ENCODE data around the gene MMP25. TPM values are rescaled to one million over a fixed set of nuclear protein-coding genes. Genes with fewer than 3 reads are reported as not detected.

The MMP25 gene
- total RNA-seq, 1 experiment from 2014 or later, result 0.26 TPM

DNA sequence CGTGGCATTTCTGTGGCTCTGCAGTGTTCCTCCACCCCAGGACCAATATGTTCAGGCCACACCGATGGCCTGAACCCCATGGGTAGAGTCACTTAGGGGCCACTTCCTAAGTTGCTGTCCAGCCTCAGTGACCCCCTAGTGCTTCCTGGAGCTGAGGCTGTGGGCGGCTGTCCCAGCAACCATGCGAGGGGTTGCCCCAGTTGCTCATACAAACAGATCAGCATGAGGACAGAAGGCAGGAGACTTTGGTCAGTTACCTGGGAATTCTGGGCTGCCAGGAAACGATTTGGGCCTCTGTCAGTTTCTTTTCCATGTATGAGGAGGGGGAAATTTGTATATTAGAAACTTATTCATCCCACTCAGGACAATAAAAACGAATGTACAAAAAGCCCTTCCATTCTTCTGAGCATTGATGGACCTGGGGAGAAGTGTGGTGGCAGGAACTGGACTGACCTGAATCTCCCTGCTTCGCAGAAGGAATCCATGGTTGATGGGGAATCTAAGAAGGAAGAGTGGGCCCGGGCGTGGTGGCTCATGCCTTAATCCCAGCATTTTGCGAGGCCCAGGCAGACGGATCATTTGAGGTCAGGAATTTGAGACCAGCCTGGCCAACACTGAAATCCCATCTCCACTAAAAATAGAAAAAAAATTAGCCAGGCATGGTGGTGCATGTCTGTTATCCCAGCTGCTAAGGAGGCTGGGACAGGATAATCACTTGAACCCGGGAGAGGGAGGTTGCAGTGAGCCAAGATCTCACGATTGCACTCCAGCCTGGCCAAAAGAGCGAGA, 14.2 kb downstream of the MMP25 start:
- intact Hi-C loops (cut with micrococcal nuclease), result loop anchor here (5.0 kb wide), 1 partner anchor 107 kb away; no protein-coding TSS in a partner anchor
- no peak for DNase-seq (ENCODE audit: unreplicated experiment)
- CTCF ChIA-PET, result interaction anchor here (0.7 to 3.3 kb wide), 10 partner anchors 14 to 650 kb away, joined by 3 to 48 read pairs (median 7); no protein-coding TSS in a partner anchor

GRCh38 chr16:3062553-3062952, 16.2 kb downstream of the MMP25 start:
- Mint-ChIP-seq H3K4me3 (ENCODE audit: unreplicated experiment) (no peak overlapping the region), H3K36me3 (ENCODE audit: insufficient read depth, unreplicated experiment) (no peaks in the 10 kb centered on the region), H3K9me3 (ENCODE audit: unreplicated experiment) (no peaks in the 10 kb centered on the region), H3K4me1 (ENCODE audit: insufficient read depth, unreplicated experiment) (peaks cover 11% of the 10 kb centered on the region), H3K27ac (ENCODE audit: low read depth, unreplicated experiment) (no peak overlapping the region), H3K27me3 (ENCODE audit: insufficient read depth, unreplicated experiment) (no peaks in the 10 kb centered on the region)
- CTCF ChIA-PET, result interaction anchor here (0.9 to 2.8 kb wide), 2 partner anchors 31 to 67 kb away, joined by 3 to 11 read pairs; no protein-coding TSS in a partner anchor
- TF ChIP-seq, protein P1, sequence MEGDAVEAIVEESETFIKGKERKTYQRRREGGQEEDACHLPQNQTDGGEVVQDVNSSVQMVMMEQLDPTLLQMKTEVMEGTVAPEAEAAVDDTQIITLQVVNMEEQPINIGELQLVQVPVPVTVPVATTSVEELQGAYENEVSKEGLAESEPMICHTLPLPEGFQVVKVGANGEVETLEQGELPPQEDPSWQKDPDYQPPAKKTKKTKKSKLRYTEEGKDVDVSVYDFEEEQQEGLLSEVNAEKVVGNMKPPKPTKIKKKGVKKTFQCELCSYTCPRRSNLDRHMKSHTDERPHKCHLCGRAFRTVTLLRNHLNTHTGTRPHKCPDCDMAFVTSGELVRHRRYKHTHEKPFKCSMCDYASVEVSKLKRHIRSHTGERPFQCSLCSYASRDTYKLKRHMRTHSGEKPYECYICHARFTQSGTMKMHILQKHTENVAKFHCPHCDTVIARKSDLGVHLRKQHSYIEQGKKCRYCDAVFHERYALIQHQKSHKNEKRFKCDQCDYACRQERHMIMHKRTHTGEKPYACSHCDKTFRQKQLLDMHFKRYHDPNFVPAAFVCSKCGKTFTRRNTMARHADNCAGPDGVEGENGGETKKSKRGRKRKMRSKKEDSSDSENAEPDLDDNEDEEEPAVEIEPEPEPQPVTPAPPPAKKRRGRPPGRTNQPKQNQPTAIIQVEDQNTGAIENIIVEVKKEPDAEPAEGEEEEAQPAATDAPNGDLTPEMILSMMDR (IDR thresholded peaks at IDR 0.05; ENCODE audit: unreplicated experiment), result no peak
- POLR2A ChIA-PET, result interaction anchor here (1.2 kb wide), 1 partner anchor 72 kb away, joined by 3 read pairs; the partner anchor contains the start of gene ZNF213
- intact Hi-C loops (cut with micrococcal nuclease), result loop anchor here (5.0 kb wide), 1 partner anchor 105 kb away; no protein-coding TSS in a partner anchor
- DNase-seq (ENCODE audit: unreplicated experiment), result no peak
- no TSS peak for BruUV-seq (replicated peaks)

More for the DNA sequence above, 14.2 kb downstream of the MMP25 start:
- TF ChIP-seq, protein P1 (IDR thresholded peaks at IDR 0.05; ENCODE audit: unreplicated experiment), result no peak
- Mint-ChIP-seq H3K9me3 (ENCODE audit: unreplicated experiment) (no peaks in the 10 kb centered on the region), H3K36me3 (ENCODE audit: insufficient read depth, unreplicated experiment) (no peaks in the 10 kb centered on the region), H3K4me3 (ENCODE audit: unreplicated experiment) (no peak overlapping the region), H3K27ac (ENCODE audit: low read depth, unreplicated experiment) (no peak overlapping the region), H3K27me3 (ENCODE audit: insufficient read depth, unreplicated experiment) (no peaks in the 10 kb centered on the region), H3K4me1 (ENCODE audit: insufficient read depth, unreplicated experiment) (peaks cover 5% of the 10 kb centered on the region)
- POLR2A ChIA-PET, result interaction anchor here (0.7 to 3.1 kb wide), 5 partner anchors 10 to 74 kb away, joined by 3 to 47 read pairs (median 6); partner anchors contain the start of gene ZNF213
- BruUV-seq (replicated peaks), result no TSS peak

DNA sequence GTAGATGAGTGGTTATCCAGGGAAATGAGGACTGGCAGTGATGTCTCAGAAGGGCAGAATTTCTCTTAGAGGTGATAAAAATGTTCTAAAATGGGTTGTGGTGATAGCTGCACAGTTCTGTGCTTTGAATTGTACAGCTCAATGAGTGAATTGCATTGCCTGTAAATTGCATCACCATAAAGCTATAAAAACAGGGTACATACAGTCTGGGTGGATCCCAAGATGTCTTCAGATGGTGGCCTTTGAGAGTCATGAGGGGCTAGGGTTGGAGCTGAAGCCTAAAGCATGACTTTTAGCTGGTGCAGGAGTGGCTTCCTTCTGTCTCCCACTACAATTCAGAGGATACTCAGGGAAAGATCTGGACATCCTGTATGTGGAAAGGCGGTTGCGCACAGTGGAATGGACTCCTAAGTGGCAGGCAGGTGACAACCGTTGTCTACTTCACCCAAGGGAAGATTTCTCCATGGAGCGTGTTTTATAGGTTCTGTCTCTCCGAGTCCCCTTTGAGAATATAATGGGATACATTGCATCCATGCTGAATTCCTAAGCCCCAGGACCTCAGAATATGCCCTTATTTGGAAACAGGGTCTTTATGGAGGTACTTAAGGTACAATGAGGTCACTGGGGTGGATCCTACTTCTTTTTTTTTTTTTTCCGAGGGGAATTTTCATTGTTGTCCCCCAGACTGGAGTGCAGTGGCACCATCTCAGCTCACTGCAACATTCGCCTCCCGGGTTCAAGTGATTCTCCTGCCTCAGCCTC, 17.4 kb downstream of the MMP25 start:
- peaks cover 11% of the 10 kb centered on the region for H3K4me1 Mint-ChIP-seq (ENCODE audit: insufficient read depth, unreplicated experiment)
- CTCF ChIA-PET, result interaction anchor here (0.6 to 2.8 kb wide), 7 partner anchors 13 to 347 kb away, joined by 3 to 11 read pairs (median 4); partner anchors contain the start of gene ZNF213
- no peak overlapping the region for H3K4me3 Mint-ChIP-seq (ENCODE audit: unreplicated experiment)
- intact Hi-C loops (cut with micrococcal nuclease), result loop anchor here (5.0 kb wide), 1 partner anchor 103 kb away; no protein-coding TSS in a partner anchor
- no peaks in the 10 kb centered on the region for H3K9me3 Mint-ChIP-seq (ENCODE audit: unreplicated experiment)
- H3K27me3 Mint-ChIP-seq (ENCODE audit: insufficient read depth, unreplicated experiment), result no peaks in the 10 kb centered on the region
- BruUV-seq (replicated peaks), result no TSS peak
- TF ChIP-seq, protein P1 (IDR thresholded peaks at IDR 0.05; ENCODE audit: unreplicated experiment), result no peak
- DNase-seq (ENCODE audit: unreplicated experiment), result no peak
- POLR2A ChIA-PET, result interaction anchor here (0.6 to 1.2 kb wide), 2 partner anchors 10 to 71 kb away, joined by 3 read pairs; partner anchors contain the start of gene ZNF213
- no peaks in the 10 kb centered on the region for H3K36me3 Mint-ChIP-seq (ENCODE audit: insufficient read depth, unreplicated experiment)
- H3K27ac Mint-ChIP-seq (ENCODE audit: low read depth, unreplicated experiment), result peak overlapping the region; percentile 27

All from MCF 10A (cell line).